CD4-positive, alpha-beta memory T cell (primary cell): ENCODE data around the gene FASTKD2. TPM values are rescaled to one million over a fixed set of nuclear protein-coding genes. Genes with fewer than 3 reads are reported as not detected.

ENCODE experiments used
- CTCF ChIA-PET: fragments of 350-600 bp; sonication (Branson Sonifier 250); formaldehyde crosslinking; loops from one replicate; lab custom pipeline; 2021; ENCODE audit warnings: inconsistent platforms; ENCODE audit not compliant: partially characterized antibody; lab: Charles Lee
- POLR2A ChIA-PET: fragments of 350-600 bp; sonication (Branson Sonifier 250); formaldehyde crosslinking; loops from one replicate; lab custom pipeline; 2021; ENCODE audit not compliant: partially characterized antibody; lab: Charles Lee
- DNase-seq, 5 donors: peaks; one replicate each; pipeline versions ENCODE4 v3.0.0 to v3.0.0-alpha.2; 2020 to 2022; ENCODE audit warnings: mixed read lengths in 1 of 5
- H3K27ac ChIP-seq: one replicate; pipeline ENCODE4 v1.7.0; 2013; ENCODE audit warnings: low read depth, low read length
- H3K27me3 ChIP-seq: 2 replicates; pipeline ENCODE4 v1.7.0; 2013; ENCODE audit warnings: mild to moderate bottlenecking, low read length, moderate library complexity; ENCODE audit not compliant: insufficient read depth
- H3K36me3 ChIP-seq: 2 replicates; pipeline ENCODE4 v1.7.0; 2013; ENCODE audit warnings: mild to moderate bottlenecking, low read length, moderate library complexity; ENCODE audit not compliant: insufficient read depth
- H3K4me1 ChIP-seq: 2 replicates; pipeline ENCODE4 v1.7.0; 2013; ENCODE audit warnings: mild to moderate bottlenecking, low read length, moderate library complexity; ENCODE audit not compliant: insufficient read depth
- H3K4me3 ChIP-seq, 2 donors: one replicate each; pipeline ENCODE4 v1.7.0; 2013; ENCODE audit warnings: low read length in 2 of 2, mild to moderate bottlenecking in 1 of 2
- H3K9me3 ChIP-seq, 2 donors: one replicate each; pipeline ENCODE4 v1.7.0; 2013; ENCODE audit warnings: low read length in 2 of 2, control low read depth in 1 of 2; ENCODE audit not compliant: control insufficient read depth in 1 of 2
- H3K27ac Mint-ChIP-seq, 7 donors: one replicate each; pipeline ENCODE4 v1.8.0; 2020 to 2021; ENCODE audit warnings: mixed read lengths in 7 of 7, mild to moderate bottlenecking in 6 of 7, inconsistent platforms in 3 of 7, moderate library complexity in 3 of 7
- H3K27me3 Mint-ChIP-seq, 2 donors: one replicate each; pipeline ENCODE4 v1.8.0; 2020 to 2021; ENCODE audit warnings: mixed read lengths in 2 of 2
- H3K36me3 Mint-ChIP-seq, 2 donors: one replicate each; pipeline ENCODE4 v1.8.0; 2020 to 2021; ENCODE audit warnings: mixed read lengths in 2 of 2, inconsistent platforms in 1 of 2, mild to moderate bottlenecking in 1 of 2
- H3K4me1 Mint-ChIP-seq, 4 donors: one replicate each; pipeline ENCODE4 v1.8.0; 2020 to 2021; ENCODE audit warnings: mixed read lengths in 4 of 4, mild to moderate bottlenecking in 1 of 4
- H3K4me3 Mint-ChIP-seq, 8 donors: one replicate each; pipeline ENCODE4 v1.8.0; 2020 to 2021; ENCODE audit warnings: mixed read lengths in 8 of 8, mild to moderate bottlenecking in 7 of 8, moderate library complexity in 6 of 8, inconsistent platforms in 3 of 8
- H3K9me3 Mint-ChIP-seq, 8 donors: one replicate each; pipeline ENCODE4 v1.8.0; 2020 to 2021; ENCODE audit warnings: mixed read lengths in 8 of 8, mild to moderate bottlenecking in 5 of 8, inconsistent platforms in 3 of 8, moderate library complexity in 1 of 8
- intact Hi-C: fragments of 100-400 bp; cut with micrococcal nuclease; formaldehyde crosslinking; loops from one replicate; pipeline ENCODE4 v1.15.1; 2023
- polyA plus RNA-seq, 2 donors: library from polyadenylated mRNA; unstranded; fragments of 300-500 nt; fragmentation: Illumina TruSeq; gene quantifications; one replicate each; pipeline ENCODE4 v1.2.3, GENCODE V29; 2021
- total RNA-seq, 2 experiments: library from RNA; stranded (reverse); gene quantifications; one replicate each; pipeline ENCODE4 v1.2.3, GENCODE V29; 2021

The FASTKD2 gene
- total and polyA plus RNA-seq, 4 experiments from 2014 or later: 23.0 to 26.2 (median 23.5) TPM

- Mint-ChIP-seq H3K27ac (no peak overlapping the region), H3K9me3 (no peaks in the 10 kb centered on the region), H3K27me3 (no peaks in the 10 kb centered on the region), H3K4me1 (no peaks in the 10 kb centered on the region), H3K36me3 (peaks cover 0 to 3% of the 10 kb centered on the region in 2 donors), H3K4me3 (no peak overlapping the region)
- Histone ChIP-seq H3K27ac (no peak overlapping the region), H3K4me3 (no peak overlapping the region), H3K4me1 (no peaks in the 10 kb centered on the region), H3K9me3 (no peaks in the 10 kb centered on the region), H3K27me3 (no peaks in the 10 kb centered on the region), H3K36me3 (no peaks in the 10 kb centered on the region)
- ChIA-PET POLR2A (no interaction called here), CTCF (no interaction called here)
- intact Hi-C loops: no loop called here
- DNase-seq: no peak
Measured at GRCh38 chr2:206820807-206821206, 55.4 kb downstream of the FASTKD2 start.

GRCh38 chr2:206823178-206823577 lies 57.8 kb downstream of the FASTKD2 start:
- intact Hi-C loops: no loop called here
- POLR2A ChIA-PET: no interaction called here
- CTCF ChIA-PET: interaction anchor here (0.9 kb wide), 1 partner anchor 23 kb away, joined by 3 read pairs; no protein-coding TSS in a partner anchor

GRCh38 chr2:206824087-206824618 lies 58.7 kb downstream of the FASTKD2 start:
- no peaks in the 10 kb centered on the region for H3K36me3 ChIP-seq
- no peaks in the 10 kb centered on the region for H3K4me1 ChIP-seq
- no peaks in the 10 kb centered on the region for H3K27me3 Mint-ChIP-seq
- no peak overlapping the region for H3K27ac Mint-ChIP-seq
- H3K4me1 Mint-ChIP-seq: no peaks in the 10 kb centered on the region
- ChIA-PET POLR2A (no interaction called here), CTCF (interaction anchor here (0.9 kb wide), 1 partner anchor 23 kb away, joined by 3 read pairs; no protein-coding TSS in a partner anchor)
- H3K9me3 ChIP-seq: no peaks in the 10 kb centered on the region
- no peak overlapping the region for H3K4me3 ChIP-seq
- DNase-seq: no peak
- H3K9me3 Mint-ChIP-seq: no peaks in the 10 kb centered on the region
- H3K36me3 Mint-ChIP-seq: no peaks in the 10 kb centered on the region
- H3K27ac ChIP-seq: no peak overlapping the region
- H3K27me3 ChIP-seq: no peaks in the 10 kb centered on the region
- no peak overlapping the region for H3K4me3 Mint-ChIP-seq
- intact Hi-C loops: no loop called here

More at GRCh38 chr2:206823178-206823577, 57.8 kb downstream of the FASTKD2 start:
- H3K36me3 ChIP-seq: no peaks in the 10 kb centered on the region
- no peaks in the 10 kb centered on the region for H3K9me3 Mint-ChIP-seq
- no peaks in the 10 kb centered on the region for H3K4me1 Mint-ChIP-seq
- no peaks in the 10 kb centered on the region for H3K9me3 ChIP-seq
- H3K4me3 ChIP-seq: no peak overlapping the region
- no peaks in the 10 kb centered on the region for H3K36me3 Mint-ChIP-seq
- H3K4me1 ChIP-seq: no peaks in the 10 kb centered on the region
- H3K27me3 ChIP-seq: no peaks in the 10 kb centered on the region
- no peak overlapping the region for H3K4me3 Mint-ChIP-seq
- no peaks in the 10 kb centered on the region for H3K27me3 Mint-ChIP-seq
- DNase-seq: no peak
- no peak overlapping the region for H3K27ac Mint-ChIP-seq
- no peak overlapping the region for H3K27ac ChIP-seq

- no peaks in the 10 kb centered on the region for H3K9me3 Mint-ChIP-seq
- Histone ChIP-seq H3K36me3 (no peaks in the 10 kb centered on the region), H3K9me3 (no peaks in the 10 kb centered on the region), H3K4me1 (no peaks in the 10 kb centered on the region), H3K4me3 (no peak overlapping the region), H3K27me3 (no peaks in the 10 kb centered on the region), H3K27ac (no peak overlapping the region)
- H3K36me3 Mint-ChIP-seq: no peaks in the 10 kb centered on the region
- H3K27me3 Mint-ChIP-seq: no peaks in the 10 kb centered on the region
- ChIA-PET POLR2A (no interaction called here), CTCF (no interaction called here)
- no peak for DNase-seq
- H3K4me1 Mint-ChIP-seq: peaks cover 0 to 1% (median 0%) of the 10 kb centered on the region in 4 donors
- no peak overlapping the region for H3K27ac Mint-ChIP-seq
- no peak overlapping the region for H3K4me3 Mint-ChIP-seq
- intact Hi-C loops: no loop called here
Measured at GRCh38 chr2:206824993-206825392, 59.6 kb downstream of the FASTKD2 start.

GRCh38 chr2:206831442-206831995 lies 66.1 kb downstream of the FASTKD2 start:
- intact Hi-C loops: no loop called here

GRCh38 chr2:206832873-206833272 lies 67.5 kb downstream of the FASTKD2 start:
- H3K4me1 Mint-ChIP-seq: peaks cover 0 to 1% (median 0%) of the 10 kb centered on the region in 4 donors
- no peak overlapping the region for H3K27ac Mint-ChIP-seq
- no peaks in the 10 kb centered on the region for H3K36me3 ChIP-seq
- peaks cover 0 to 15% (median 4%) of the 10 kb centered on the region in 8 donors for H3K9me3 Mint-ChIP-seq
- intact Hi-C loops: no loop called here
- H3K27me3 ChIP-seq: no peaks in the 10 kb centered on the region
- no peak overlapping the region for H3K27ac ChIP-seq
- no peaks in the 10 kb centered on the region for H3K4me1 ChIP-seq
- H3K27me3 Mint-ChIP-seq: no peaks in the 10 kb centered on the region
- no peak for DNase-seq
- H3K36me3 Mint-ChIP-seq: peaks cover 0 to 11% of the 10 kb centered on the region in 2 donors
- H3K4me3 Mint-ChIP-seq: no peak overlapping the region
- ChIA-PET CTCF (no interaction called here), POLR2A (no interaction called here)
- peaks cover 0 to 3% of the 10 kb centered on the region in 2 donors for H3K9me3 ChIP-seq
- H3K4me3 ChIP-seq: no peak overlapping the region

More at GRCh38 chr2:206831442-206831995, 66.1 kb downstream of the FASTKD2 start:
- no peaks in the 10 kb centered on the region for H3K36me3 ChIP-seq
- Mint-ChIP-seq H3K4me3 (no peak overlapping the region), H3K27ac (no peak overlapping the region), H3K4me1 (peaks cover 0 to 1% (median 0%) of the 10 kb centered on the region in 4 donors), H3K9me3 (peaks cover 0 to 15% (median 4%) of the 10 kb centered on the region in 8 donors), H3K36me3 (peaks cover 0 to 11% of the 10 kb centered on the region in 2 donors), H3K27me3 (no peaks in the 10 kb centered on the region)
- no peak overlapping the region for H3K27ac ChIP-seq
- peaks cover 0 to 3% of the 10 kb centered on the region in 2 donors for H3K9me3 ChIP-seq
- CTCF ChIA-PET: no interaction called here
- H3K4me1 ChIP-seq: no peaks in the 10 kb centered on the region
- POLR2A ChIA-PET: no interaction called here
- no peak overlapping the region for H3K4me3 ChIP-seq
- no peaks in the 10 kb centered on the region for H3K27me3 ChIP-seq
- no peak for DNase-seq

GRCh38 chr2:206833291-206833690 lies 67.9 kb downstream of the FASTKD2 start:
- Histone ChIP-seq H3K27me3 (no peaks in the 10 kb centered on the region), H3K36me3 (no peaks in the 10 kb centered on the region), H3K9me3 (peaks cover 0 to 3% of the 10 kb centered on the region in 2 donors), H3K4me3 (no peak overlapping the region), H3K4me1 (no peaks in the 10 kb centered on the region), H3K27ac (no peak overlapping the region)
- Mint-ChIP-seq H3K36me3 (peaks cover 0 to 11% of the 10 kb centered on the region in 2 donors), H3K9me3 (peaks cover 0 to 15% (median 4%) of the 10 kb centered on the region in 8 donors), H3K27ac (no peak overlapping the region), H3K4me1 (peaks cover 0 to 1% (median 0%) of the 10 kb centered on the region in 4 donors), H3K27me3 (no peaks in the 10 kb centered on the region), H3K4me3 (no peak overlapping the region)
- POLR2A ChIA-PET: no interaction called here
- intact Hi-C loops: no loop called here
- DNase-seq: no peak
- CTCF ChIA-PET: no interaction called here
